K562 (cell line): ENCODE results near the gene YIPF4. TPM values are rescaled to one million over a fixed set of nuclear protein-coding genes. Genes with fewer than 3 reads are reported as not detected.

Experiments
- CHD2 ChIP-seq: IDR thresholded peaks from 2 replicates; pipeline ENCODE4 v1.6.1; 2011; ENCODE audit warnings: low read depth, low read length
- CTCF ChIP-seq, 3 experiments: IDR thresholded peaks in 2 of 3; conservative IDR thresholded peaks in 1 of 3; 2 replicates each; pipeline ENCODE4 v1.5.1; 2011 to 2012; ENCODE audit warnings: low read length in 3 of 3, mild to moderate bottlenecking in 3 of 3, control low read depth in 2 of 3, improper control_type of control experiment in 1 of 3, inconsistent platforms in 1 of 3, low read depth in 1 of 3, mixed read lengths in 1 of 3, moderate library complexity in 1 of 3; ENCODE audit not compliant: insufficient read depth in 2 of 3
- EP300 ChIP-seq: IDR thresholded peaks from 2 replicates; pipeline ENCODE4 v1.6.1; 2012; ENCODE audit warnings: low read length, improper control_type of control experiment
- FOXM1 ChIP-seq, 2 experiments: fragments of 450-650 bp in 1 of 2; sonication (generic) in 1 of 2; formaldehyde crosslinking in 1 of 2; IDR thresholded peaks; 2 replicates each; pipeline versions ENCODE4 v1.6.1 to v1.9.0; 2017 to 2022; ENCODE audit warnings: low read depth in 2 of 2, mild to moderate bottlenecking in 2 of 2, missing genetic modification reagents in 1 of 2, moderate library complexity in 1 of 2
- FOXO4 ChIP-seq: fragments of 450-650 bp; formaldehyde crosslinking; IDR thresholded peaks from 2 replicates; pipeline ENCODE4 v1.4.0; 2020; ENCODE audit warnings: mild to moderate bottlenecking, moderate library complexity
- HDAC1 ChIP-seq, 2 experiments: fragments of 450-650 bp; IDR thresholded peaks; 2 replicates each; pipeline ENCODE4 v1.6.1; 2016 to 2017; ENCODE audit warnings: inconsistent platforms in 1 of 2, mild to moderate bottlenecking in 1 of 2, moderate library complexity in 1 of 2
- HNRNPUL1 ChIP-seq: fragments of 200-400 bp; formaldehyde crosslinking; IDR thresholded peaks from 2 replicates; pipeline ENCODE4 v1.6.1; 2017; ENCODE audit warnings: low read length
- MTA3 ChIP-seq: fragments of 450-650 bp; formaldehyde crosslinking; IDR thresholded peaks from 2 replicates; pipeline ENCODE4 v1.6.1; 2017; ENCODE audit warnings: mild to moderate bottlenecking, borderline replicate concordance
- NFATC3 ChIP-seq: fragments of 450-650 bp; IDR thresholded peaks from 2 replicates; pipeline ENCODE4 v1.6.1; 2017; ENCODE audit warnings: mild to moderate bottlenecking
- NR3C1 ChIP-seq: sonication (generic); formaldehyde crosslinking; IDR thresholded peaks from 2 replicates; pipeline ENCODE4 v1.8.1; 2022; ENCODE audit warnings: missing genetic modification reagents
- OTX1 ChIP-seq: fragments of 450-650 bp; formaldehyde crosslinking; IDR thresholded peaks from 2 replicates; pipeline ENCODE4 v1.4.0; 2022; ENCODE audit warnings: mild to moderate bottlenecking
- PCBP2 ChIP-seq: fragments of 200-400 bp; formaldehyde crosslinking; IDR thresholded peaks from 2 replicates; pipeline ENCODE4 v1.6.1; 2018; ENCODE audit warnings: low read length, low read depth, mild to moderate bottlenecking, moderate library complexity; ENCODE audit not compliant: poor library complexity, severe bottlenecking
- POLR2B ChIP-seq: fragments of 450-650 bp; IDR thresholded peaks from 2 replicates; pipeline ENCODE4 v1.6.1; 2018; ENCODE audit warnings: low read depth; ENCODE audit not compliant: partially characterized antibody
- RBFOX2 ChIP-seq: fragments of 200-400 bp; formaldehyde crosslinking; IDR thresholded peaks from 2 replicates; pipeline ENCODE4 v1.6.1; 2017; ENCODE audit warnings: low read depth, mild to moderate bottlenecking, low read length, moderate library complexity
- RHOXF2B ChIP-seq: fragments of 250-450 bp; sonication (Bioruptor Pico); conservative IDR thresholded peaks from 2 replicates; pipeline ENCODE4 v1.5.1; 2021
- SLC30A9 ChIP-seq: fragments of 250-450 bp; sonication (Bioruptor Pico); IDR thresholded peaks from 2 replicates; pipeline ENCODE4 v1.8.0; 2022; ENCODE audit warnings: mild to moderate bottlenecking, moderate library complexity
- TBL1XR1 ChIP-seq, 2 experiments: IDR thresholded peaks; 2 replicates each; pipeline ENCODE4 v1.6.1; 2012; ENCODE audit warnings: improper control_type of control experiment in 2 of 2, low read length in 2 of 2, mild to moderate bottlenecking in 1 of 2
- YBX1 ChIP-seq: fragments of 450-650 bp; IDR thresholded peaks from 2 replicates; pipeline ENCODE4 v1.7.1; 2016; ENCODE audit warnings: mild to moderate bottlenecking
- ZNF263 ChIP-seq: sonication (generic); formaldehyde crosslinking; IDR thresholded peaks from 2 replicates; pipeline ENCODE4 v1.8.0; 2022; ENCODE audit warnings: mild to moderate bottlenecking, missing genetic modification reagents, borderline replicate concordance
- ZNF583 ChIP-seq: fragments of 250-450 bp; sonication (Bioruptor Pico); IDR thresholded peaks from 2 replicates; pipeline ENCODE4 v1.4.0; 2020
- ZNF766 ChIP-seq: fragments of 200-800 bp; sonication (Bioruptor generic); conservative IDR thresholded peaks from 2 replicates; pipeline ENCODE4 v1.6.1; 2016; ENCODE audit warnings: missing genetic modification characterization, missing compliant biosample characterization
- ZNF785 ChIP-seq: fragments of 250-450 bp; sonication (Bioruptor Pico); IDR thresholded peaks from 2 replicates; pipeline ENCODE4 v1.4.0; 2020; ENCODE audit warnings: mild to moderate bottlenecking
- polyA plus RNA-seq, 8 experiments: library from polyadenylated mRNA; depleted of rRNA in 4 of 8; stranded (reverse) in 5 of 8; unstranded in 3 of 8; fragments of >200 nt; fragmentation: Nextera tagmentation in 2 of 8; fragmentation: Illumina TruSeq in 1 of 8; extraction: Ambion mirVana in 2 of 8; extraction: Trizol in 1 of 8; gene quantifications; 2 replicates each; pipeline versions ENCODE4 v1.2.1 to v1.2.3, GENCODE V29; 2011 to 2014; ENCODE audit warnings: inconsistent platforms in 1 of 8, missing spikeins in 1 of 8
- total RNA-seq, 7 experiments: library from RNA; depleted of rRNA in 6 of 7; stranded (reverse); fragments of >200 nt in 6 of 7; fragmentation: Illumina TruSeq in 2 of 7; extraction: Trizol in 2 of 7; gene quantifications; 2 replicates each; pipeline versions ENCODE4 v1.2.1 to v1.2.3, GENCODE V29; 2011 to 2021; ENCODE audit warnings: low replicate concordance in 1 of 7
- TF ChIP-seq, protein P1 (sequence below): sonication (generic); formaldehyde crosslinking; IDR thresholded peaks from 2 replicates; pipeline ENCODE4 v1.4.0; 2020; ENCODE audit warnings: mild to moderate bottlenecking, missing genetic modification reagents

Gene YIPF4
- total and polyA plus RNA-seq, 9 of the 15 experiments (the other 6 are each of a cell fraction or from before 2014, with no cell fraction given): 4.9 to 46.9 (median 17.5) TPM

- TF ChIP-seq FOXO4: no peak
- no peak for TF ChIP-seq TBL1XR1 (IDR thresholded peaks at IDR 0.05; ENCODE audit: low read length in 2 of 2)
- no peak for TF ChIP-seq NR3C1 (CRISPR knock-in tag)
- no peak for TF ChIP-seq RHOXF2B (CRISPR knock-in tag)
- no peak for TF ChIP-seq OTX1 (CRISPR knock-in tag)
- no peak for TF ChIP-seq YBX1
- TF ChIP-seq ZNF785: no peak
- TF ChIP-seq HNRNPUL1: no peak
- TF ChIP-seq CTCF (IDR thresholded peaks at IDR 0.05 in 2 of 3, conservative IDR thresholded peaks at IDR 0.05 in 1 of 3; ENCODE audit: insufficient read depth in 2 of 3, low read depth in 1 of 3, low read length in 3 of 3): no peak
- TF ChIP-seq CHD2: no peak
- 0 out of 4 replicates have a peak, but pooled peaks of 1 of the 2 experiments have one; percentile 1 for TF ChIP-seq HDAC1 (IDR thresholded peaks at IDR 0.05)
- peak; percentile 27; the same call in 1 of the 2 replicates for TF ChIP-seq MTA3
- no peak for TF ChIP-seq NFATC3
- 0 out of 2 replicates have a peak, but pooled peaks have one; percentile 5 for TF ChIP-seq ZNF263 (CRISPR knock-in tag)
- no peak for TF ChIP-seq PCBP2
- TF ChIP-seq ZNF583: no peak
- no peak for TF ChIP-seq POLR2B
- no peak for TF ChIP-seq SLC30A9 (CRISPR knock-in tag)
- no peak for TF ChIP-seq ZNF766 (CRISPR knock-in tag)
- TF ChIP-seq, protein P1, sequence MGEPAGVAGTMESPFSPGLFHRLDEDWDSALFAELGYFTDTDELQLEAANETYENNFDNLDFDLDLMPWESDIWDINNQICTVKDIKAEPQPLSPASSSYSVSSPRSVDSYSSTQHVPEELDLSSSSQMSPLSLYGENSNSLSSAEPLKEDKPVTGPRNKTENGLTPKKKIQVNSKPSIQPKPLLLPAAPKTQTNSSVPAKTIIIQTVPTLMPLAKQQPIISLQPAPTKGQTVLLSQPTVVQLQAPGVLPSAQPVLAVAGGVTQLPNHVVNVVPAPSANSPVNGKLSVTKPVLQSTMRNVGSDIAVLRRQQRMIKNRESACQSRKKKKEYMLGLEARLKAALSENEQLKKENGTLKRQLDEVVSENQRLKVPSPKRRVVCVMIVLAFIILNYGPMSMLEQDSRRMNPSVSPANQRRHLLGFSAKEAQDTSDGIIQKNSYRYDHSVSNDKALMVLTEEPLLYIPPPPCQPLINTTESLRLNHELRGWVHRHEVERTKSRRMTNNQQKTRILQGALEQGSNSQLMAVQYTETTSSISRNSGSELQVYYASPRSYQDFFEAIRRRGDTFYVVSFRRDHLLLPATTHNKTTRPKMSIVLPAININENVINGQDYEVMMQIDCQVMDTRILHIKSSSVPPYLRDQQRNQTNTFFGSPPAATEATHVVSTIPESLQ (CRISPR knock-in tag): no peak
- no peak for TF ChIP-seq FOXM1 (IDR thresholded peaks at IDR 0.05; ENCODE audit: low read depth)
- no peak for TF ChIP-seq FOXM1 (CRISPR knock-in tag; IDR thresholded peaks at IDR 0.05; ENCODE audit: low read depth)
- TF ChIP-seq EP300: no peak
- peak; percentile 74 for TF ChIP-seq RBFOX2
These were observed 79.8 kb downstream of the YIPF4 start (continued) for GRCh38 chr2:32357318-32358110.
